ENCODE measurements around the gene PKDCC.
A peak's percentile ranks its signal among the peaks of the same experiment; 100 is the strongest.

DNA sequence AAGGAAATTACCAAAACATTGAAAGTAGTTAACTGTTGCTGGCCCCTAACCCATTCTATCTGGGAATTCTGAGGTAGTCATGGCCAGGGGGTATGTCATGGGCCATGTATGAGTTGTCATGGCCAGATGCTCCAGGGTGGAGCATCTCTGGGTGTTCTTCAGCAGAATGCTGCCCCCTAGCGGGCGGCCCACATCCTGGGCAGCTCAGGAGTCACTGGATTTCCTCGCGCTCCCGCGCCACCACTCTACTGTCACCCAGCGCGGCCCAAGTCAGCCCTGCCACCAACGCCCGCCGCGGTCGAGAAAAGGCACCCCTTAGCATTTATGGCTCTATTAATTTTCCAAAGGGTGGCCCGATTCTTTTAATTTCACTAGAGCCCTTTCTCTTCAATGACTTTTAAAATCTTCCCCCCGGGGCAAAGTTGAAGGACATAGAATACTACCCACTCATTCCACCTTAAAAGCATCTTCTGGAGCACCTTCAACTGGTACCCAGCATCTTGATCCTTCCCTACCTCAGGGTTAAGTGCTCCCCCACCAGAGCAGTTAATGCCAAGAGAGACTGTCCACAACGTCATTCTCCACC, 41.6 kb downstream of the PKDCC start:
- TF ChIP-seq, protein P1, sequence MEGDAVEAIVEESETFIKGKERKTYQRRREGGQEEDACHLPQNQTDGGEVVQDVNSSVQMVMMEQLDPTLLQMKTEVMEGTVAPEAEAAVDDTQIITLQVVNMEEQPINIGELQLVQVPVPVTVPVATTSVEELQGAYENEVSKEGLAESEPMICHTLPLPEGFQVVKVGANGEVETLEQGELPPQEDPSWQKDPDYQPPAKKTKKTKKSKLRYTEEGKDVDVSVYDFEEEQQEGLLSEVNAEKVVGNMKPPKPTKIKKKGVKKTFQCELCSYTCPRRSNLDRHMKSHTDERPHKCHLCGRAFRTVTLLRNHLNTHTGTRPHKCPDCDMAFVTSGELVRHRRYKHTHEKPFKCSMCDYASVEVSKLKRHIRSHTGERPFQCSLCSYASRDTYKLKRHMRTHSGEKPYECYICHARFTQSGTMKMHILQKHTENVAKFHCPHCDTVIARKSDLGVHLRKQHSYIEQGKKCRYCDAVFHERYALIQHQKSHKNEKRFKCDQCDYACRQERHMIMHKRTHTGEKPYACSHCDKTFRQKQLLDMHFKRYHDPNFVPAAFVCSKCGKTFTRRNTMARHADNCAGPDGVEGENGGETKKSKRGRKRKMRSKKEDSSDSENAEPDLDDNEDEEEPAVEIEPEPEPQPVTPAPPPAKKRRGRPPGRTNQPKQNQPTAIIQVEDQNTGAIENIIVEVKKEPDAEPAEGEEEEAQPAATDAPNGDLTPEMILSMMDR (IDR thresholded peaks at IDR 0.05 in 8 of 11, conservative IDR thresholded peaks at IDR 0.05 in 3 of 11) = peak in 10 of 11 experiments; percentile 32 to 70 (median 52)
- no peak for TF ChIP-seq POLR2A (IDR thresholded peaks at IDR 0.05)
